Activated CD8-positive, alpha-beta memory T cell treated with anti-CD3 and anti-CD28 coated beads, Interleukin-2, amount 50 U/mL, for 1 hour (primary cell): Measurements from ENCODE around the gene AKAP1.
"Not testable (repeated sequence)": the region's sequence is repeated elsewhere in the genome, so short reads cannot be mapped to it uniquely, and the experiment has no call there.

Experiments
- DNase-seq: peaks from one replicate; pipeline ENCODE4 v3.0.0-alpha.2; 2020; ENCODE audit errors: extremely low read depth

AKAP1 gene

DNA sequence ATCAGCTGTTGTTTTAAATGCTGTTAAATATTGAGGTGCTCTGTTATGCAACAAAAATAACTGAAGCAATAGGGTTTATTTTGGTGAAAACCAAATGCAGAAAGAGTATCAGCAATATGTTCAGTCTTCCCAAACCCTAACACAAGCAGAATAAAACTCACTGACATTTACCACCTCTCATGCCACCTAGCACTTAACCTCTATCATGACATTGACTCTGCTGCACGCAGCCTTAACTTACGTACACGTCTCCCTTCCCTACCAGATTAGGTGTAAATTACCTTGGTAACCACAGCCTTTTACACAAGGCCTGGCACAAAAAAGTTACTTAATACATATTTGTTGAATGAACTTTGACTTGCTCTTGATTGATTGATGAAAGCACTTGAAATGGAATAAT lies 9.9 kb upstream of the AKAP1 start:
- no peak for DNase-seq

DNA sequence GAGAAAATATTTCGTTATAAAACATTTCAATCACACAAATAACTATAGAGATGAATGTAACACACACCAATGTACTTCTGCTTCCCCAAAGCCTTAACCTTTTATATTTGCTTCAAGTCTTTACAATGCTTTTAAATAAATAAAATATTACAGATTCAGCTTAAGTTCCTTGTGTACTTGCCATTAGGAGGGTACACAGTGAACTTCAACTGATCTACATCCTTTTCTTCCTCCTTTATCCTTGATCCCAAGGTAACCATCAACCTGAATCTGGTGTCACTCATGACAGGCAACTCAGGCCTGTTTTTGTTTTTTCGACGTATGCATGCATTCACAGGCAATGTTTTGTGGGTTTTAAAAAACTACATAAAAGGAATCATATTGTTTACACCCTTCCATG lies 9.3 kb upstream of the AKAP1 start:
- no peak for DNase-seq

DNA sequence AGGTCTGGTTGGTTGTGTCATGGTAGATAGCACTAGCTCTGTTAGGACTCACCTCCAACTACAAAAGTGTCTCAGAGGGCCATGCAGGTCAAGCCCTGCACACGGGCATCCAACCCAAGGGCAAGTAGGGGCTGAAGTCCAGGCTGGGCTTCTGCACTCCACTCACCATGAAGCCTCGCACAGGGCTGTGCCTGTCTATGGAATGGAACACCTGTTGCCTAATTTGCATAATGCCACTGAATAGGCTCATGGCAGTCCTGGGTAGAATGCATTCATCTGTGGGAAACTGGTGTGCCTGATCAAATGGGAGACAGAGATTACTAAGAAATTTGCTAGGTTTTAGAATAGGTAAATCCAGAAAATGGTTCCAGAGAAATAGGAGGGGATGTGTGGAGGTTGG lies 8.0 kb upstream of the AKAP1 start:
- no peak for DNase-seq

DNA sequence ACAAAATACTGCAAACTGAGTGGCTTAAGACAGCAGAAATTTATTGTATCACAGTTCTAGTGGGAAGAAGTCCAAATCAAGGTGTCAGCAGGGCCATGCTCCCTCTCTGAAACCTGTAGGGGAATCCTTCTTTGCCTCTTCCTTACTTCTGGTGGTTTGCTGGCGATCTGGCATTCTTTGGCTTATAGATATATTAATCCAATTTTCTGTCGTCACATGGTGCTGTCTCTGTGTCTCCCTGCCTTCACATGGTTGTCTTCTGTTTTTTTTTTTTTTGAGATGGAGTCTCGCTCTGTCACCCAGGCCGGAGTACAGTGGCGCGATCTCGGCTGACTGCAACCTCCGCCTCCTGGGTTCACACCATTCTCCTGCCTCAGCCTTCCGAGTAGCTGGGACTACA lies 6.8 kb upstream of the AKAP1 start:
- DNase-seq, result no peak

DNA sequence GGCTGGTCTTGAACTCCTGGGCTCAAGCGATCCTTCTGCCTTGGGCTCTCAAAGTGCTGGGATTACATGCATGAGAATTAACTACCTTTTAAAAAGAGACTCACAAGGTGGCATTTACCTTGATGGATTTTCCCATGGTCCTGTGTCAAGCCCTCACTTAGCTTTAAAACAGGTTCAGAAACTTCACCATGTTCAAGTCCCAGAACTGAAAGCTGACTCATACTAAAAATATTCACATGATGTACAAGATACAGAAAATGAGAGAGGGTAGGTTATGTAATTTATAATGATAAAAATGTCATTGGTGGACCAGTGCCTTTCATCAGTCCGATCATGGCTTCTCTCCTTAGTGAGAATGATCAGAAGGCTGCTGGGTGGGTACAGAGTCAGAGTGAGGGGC lies 4.3 kb upstream of the AKAP1 start:
- no peak for DNase-seq

DNA sequence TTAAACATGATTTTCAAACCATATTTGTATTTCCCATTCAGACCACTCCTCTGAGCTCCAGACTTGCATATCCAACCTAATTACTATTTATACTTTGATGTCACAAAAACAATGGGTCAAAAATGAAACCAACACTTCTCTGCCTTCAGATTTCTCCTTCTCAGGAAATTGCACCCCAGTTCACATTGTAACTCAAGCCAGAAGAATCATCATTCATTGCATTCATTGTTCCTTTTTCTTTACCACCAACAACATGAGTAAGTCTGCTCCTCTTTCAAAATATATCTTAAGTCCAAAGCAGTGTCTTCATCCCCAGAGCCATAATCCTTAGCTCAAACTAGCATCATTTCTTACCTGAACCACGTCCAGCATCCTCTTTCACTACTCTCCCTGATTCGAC lies 2.6 kb upstream of the AKAP1 start:
- no peak for DNase-seq

DNA sequence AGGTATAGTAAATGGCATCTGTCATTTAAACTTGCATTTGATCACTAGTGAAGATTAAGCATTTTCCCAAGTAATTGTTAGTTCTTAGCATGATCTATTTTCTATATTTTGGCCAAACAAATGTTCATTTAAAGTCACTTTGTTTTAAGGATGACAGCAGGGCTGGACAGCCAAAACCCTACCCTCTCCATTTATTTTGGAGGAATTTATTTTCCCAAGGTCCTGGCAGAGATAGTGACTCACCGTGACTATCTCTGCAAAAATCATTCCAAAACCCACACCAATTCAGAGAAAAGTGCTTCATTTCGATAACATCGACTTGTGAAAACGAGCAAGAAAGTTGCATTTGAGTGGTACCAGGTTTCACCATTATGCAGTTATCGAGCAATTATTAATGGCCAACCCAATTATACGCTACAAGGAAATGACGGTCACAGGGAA lies 665 bp upstream of the AKAP1 start:
- no peak for DNase-seq

DNA sequence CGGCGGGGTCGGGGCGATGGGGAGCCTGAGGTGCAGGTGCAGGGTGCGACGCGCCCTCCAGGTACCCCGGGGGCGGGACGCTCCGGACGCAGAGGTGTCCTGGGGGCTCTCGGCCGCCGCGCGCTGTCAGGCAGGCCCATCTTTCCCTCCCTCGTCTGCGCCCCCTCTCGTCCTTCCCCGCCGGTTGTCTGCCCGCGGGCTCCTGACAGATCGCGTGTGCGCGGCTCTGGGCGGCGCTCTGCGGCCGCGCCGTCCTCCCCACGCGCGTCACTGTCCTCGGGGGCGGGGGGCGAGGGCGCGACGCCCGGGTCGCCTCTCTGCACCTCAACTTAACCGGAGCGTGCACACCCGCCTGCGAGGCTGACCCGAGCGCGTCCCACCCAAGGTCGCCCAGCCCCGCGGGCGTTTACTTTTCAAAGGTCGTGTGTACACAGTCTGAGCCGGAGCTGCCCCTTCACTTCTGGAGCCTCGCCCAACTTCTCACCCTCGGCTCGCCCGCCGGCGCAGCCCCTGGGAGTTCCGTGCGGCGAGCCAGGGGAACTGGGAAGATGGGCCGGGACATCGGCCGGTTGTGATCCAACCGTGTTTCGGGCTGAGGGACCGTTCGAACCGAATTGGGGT lies 512 bp downstream of the AKAP1 start:
- DNase-seq, result no peak

DNA sequence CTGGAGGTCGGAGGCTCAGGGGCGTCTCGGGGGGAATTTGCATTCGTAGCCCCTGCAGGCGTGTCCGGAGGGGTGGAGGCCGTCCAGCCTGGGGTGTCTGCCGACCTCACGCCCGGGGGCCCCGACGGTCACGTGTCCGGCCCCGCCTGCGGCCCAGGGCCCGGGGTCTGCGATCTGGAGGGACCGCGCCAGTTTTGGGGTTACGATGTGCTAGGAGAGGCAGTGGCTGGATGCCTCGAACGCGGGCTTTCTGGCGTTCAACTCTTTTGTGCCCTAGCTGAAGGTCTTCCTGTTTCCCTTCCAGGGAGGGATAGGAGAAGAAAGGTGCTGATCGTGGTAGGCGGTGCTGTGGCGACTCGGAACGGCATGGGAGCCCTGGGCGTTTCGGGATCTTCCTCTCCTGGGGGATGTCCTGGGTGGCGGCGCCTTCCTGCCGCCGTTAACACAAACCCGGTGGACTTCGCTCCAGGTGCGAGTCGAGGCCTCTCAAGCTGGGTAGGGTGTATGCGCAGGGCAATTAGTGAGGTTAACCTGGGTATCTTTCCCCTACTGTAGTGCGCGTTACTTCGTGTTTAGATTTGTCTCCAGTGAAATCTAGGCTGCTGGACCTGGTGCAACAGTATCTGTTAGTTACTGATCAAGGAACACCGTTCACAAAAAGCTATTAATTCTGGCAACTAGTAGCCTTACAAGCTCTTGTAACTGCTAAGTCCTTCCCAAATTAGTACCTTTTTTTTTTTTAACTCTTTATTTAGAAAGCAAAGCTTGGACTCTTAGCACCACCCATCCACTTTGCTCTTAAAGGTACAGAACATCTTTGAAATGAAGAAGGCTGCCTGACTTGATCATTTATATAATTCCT lies 1.3 kb downstream of the AKAP1 start:
- DNase-seq, result no peak

DNA sequence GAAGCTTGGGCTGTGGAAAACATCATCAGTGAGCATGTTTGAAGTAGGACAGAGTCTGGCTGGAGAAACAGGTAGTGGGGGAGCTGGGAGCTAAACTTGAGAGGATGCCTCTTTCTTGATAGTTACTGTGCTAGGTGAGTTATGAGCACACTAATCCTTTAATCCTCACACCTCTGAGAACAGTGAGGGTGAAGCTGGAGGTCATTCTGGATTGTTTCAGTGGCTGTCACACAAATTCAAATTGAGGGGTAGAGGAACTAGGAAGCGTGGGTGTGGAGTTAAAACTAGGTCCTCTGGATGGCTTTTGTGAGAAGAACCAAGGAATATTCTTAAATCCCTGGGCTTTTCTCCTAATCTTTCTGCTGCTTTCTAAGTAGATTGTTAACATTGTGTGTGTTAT lies 3.3 kb downstream of the AKAP1 start:
- DNase-seq, result no peak

DNA sequence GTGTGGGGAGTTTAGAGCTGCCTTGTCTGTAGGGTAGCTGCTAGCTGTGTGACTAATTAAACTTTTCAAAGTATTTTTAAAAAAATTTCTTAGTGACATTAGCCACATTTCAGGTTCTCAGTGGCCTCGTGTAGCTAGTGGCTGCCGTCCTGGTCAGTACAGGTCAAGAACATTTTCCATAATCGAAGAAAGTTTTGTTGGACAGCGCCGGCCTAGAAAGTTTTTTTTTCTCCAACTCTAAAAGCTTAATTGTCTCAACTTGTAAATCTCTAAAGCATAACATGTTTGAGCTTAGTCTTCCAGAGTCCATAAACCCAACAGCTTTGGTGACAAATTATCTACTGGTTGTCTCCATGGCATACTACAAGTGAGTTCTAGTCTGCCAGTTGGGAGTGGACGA lies 4.3 kb downstream of the AKAP1 start:
- no peak for DNase-seq

DNA sequence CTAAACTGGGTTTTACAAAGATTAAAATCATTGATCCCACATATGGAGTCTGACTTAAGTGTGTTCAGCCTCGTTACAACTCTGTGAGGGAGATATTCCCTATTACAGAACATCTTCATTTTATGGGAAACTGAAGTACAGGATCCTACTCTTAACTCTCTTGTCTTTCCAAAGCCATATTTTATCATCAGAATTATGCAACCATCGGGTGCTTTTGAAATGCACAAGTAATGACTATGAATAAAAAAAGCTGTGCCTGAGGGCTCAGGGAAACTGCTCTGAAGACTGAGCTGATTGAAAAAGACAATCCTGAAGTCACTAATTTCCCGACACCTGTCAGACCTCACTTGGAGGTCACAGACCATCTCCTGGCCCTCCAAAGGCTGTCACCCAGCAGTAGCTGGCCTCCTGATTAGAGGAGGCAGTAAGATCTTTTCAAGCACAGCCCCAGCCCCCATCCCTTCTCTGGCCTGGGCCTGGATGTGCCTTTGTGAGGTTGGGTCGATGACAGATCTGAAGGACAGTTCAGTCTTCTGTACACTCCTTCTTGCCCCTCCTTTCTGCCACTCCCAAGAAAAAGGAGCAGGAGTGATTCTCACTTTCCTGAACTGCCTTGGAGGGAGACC lies 5.6 kb downstream of the AKAP1 start:
- DNase-seq, result no peak

DNA sequence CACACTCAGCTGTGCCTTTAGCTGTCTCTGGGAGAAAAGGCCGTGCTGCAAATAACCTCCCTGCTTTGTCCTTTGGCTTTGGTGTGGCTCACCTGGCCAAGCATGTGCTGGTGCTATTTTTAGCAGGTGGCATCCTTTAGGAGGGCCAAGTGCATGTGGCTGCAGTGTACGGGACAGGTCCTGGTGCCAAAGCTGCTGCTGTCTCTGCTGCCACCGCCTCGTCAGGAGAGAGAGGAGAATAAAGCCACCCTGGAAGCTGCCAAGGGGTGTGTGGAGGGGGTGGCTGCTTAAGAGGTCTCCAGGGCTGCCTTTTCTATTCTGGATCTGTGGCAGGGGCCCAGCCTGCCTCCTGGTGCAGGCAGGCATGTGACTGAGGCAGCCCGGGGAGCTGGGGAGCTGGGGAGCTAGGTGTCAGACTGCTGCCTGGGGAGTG lies 6.2 kb downstream of the AKAP1 start:
- DNase-seq, result no peak

DNA sequence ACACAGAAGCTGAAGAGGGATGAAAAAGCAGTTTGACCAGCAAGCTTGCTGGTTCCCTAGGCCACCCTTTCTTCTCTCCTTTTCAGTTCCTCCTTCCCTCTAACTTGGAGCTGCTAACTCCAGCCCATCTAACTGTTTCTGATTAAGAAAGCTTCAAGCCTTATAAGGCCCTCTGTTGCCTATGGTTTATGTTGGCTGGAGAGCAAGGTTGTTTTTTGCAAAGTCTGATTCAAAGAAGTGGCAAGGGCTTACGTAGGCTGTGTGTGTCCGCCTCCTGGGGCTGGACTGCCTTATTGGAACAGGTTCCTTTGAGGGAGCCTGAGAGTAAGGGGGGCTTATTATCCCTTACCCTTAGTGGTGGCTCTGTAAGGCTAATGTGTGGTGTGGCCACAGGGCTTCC lies 7.1 kb downstream of the AKAP1 start:
- DNase-seq, result no peak

DNA sequence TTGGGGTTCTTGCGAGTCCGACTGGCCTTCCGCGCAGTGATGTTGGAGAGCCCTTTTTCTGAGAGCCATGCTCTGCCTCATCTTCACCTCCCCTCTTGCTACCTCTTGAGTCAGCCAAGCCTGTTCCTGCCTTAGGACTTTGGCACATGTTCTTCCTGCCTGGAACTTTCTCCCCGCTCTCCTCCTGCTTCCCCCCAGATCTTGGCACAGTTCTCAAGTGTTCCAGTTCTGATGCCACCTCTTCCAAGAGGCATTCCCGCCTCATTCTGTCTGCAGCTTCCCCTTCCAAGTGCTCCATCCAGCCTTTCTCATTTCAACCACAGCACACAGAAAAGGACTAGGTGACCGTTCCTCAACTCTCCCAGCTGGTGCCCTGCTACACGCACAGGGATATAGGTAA lies 7.7 kb downstream of the AKAP1 start:
- no peak for DNase-seq

DNA sequence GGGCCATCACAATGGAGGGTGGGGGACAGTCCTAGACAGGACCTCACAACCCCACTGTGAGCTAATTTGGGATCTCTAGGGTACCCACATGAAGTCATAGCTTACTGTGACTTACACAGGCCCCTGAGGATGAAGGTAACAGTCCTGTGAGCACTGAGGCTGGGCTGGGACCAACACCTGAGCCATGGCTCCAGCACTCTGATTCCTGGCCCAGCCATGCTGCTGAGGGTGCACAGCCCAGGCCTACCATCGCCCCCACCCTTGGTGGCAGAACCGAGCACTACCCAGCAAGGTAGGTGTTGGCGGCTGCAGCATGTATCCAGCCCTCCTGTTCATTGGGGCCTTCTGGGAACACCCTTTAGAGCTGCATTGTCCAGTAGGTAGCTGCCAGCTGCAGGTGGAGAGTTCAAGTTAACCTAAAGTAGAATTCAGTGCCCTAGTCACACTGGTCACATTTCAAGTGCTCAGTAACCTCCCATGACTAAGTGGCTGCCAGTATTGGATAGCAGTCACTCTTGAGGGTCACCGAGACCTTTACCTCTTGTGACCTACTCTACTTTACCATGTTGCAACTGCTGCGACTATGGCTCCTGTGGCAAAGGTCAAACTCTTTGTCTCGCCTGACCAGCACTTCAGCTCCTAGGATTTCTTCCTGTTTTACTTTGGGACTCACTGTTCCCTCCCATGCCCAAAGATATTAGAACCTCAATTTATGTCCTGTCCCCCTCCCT lies 11.6 kb downstream of the AKAP1 start:
- no peak for DNase-seq

DNA sequence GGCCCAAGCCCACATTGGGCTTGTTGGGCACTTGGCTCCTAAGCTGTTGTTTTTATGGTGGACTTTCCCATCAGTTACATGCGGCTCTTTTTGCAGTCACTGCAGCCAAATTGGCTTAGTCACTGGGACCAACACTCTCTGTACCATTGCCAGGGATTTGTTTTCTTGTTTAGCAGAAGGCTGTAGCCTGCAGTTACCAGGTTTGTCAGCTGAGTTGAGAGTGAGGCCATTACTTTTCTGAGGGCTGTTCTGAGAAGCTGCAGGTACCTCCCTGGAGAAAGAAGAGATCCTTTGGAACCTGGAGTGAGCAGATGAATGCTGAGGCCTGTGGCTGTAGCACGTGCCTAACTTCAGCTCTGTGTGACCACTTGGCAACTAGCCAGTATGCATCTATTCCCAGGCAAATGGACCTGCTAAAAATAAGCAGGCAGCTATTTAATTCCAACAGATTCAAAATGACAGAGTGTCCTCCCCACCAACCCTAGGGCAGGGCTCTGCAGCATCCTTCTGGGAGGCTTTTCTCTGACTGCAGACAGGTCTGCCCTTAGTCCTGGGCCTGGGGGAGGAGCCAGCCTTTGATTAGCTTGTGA lies 12.9 kb downstream of the AKAP1 start:
- DNase-seq, result no peak

DNA sequence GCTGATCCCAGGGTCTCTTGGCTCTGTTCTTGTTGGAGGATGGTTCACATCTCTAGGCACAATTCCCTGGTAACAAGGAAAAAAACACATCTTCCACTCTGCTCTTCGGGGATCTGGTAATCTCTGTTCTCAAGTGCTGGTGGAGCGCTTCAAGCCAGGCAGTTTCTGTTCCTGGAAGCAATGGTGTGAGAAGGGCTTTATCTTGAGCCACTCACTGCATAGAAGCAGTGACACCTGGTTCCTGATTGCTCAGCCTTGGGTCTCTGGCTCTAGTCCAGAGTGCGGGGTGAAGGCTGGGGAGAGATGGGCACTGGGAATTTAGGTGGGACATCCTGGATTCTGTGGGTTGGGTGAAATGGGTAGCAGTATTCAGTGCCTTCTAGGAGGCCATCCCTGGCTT lies 14.1 kb downstream of the AKAP1 start:
- DNase-seq, result no peak

DNA sequence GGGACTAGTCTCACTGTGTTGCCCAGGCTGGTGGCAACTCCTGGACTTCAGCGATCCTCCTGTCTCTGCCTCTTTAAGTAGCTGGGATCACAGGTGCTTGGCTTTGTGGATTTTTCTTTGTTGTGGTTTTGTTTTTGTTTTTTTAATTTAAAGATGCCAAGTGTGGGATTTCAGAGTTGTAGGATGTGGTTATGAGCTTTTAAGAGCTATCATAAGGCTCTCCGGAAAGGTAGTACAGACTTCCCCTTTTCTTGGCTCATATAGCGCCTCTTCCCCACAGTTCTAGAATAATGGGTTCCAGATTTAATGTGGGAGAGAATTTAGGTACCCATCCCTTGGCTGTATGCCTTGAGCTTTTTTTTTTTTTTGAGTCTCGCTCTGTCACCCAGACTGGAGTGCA lies 17.1 kb downstream of the AKAP1 start:
- DNase-seq, result no peak

DNA sequence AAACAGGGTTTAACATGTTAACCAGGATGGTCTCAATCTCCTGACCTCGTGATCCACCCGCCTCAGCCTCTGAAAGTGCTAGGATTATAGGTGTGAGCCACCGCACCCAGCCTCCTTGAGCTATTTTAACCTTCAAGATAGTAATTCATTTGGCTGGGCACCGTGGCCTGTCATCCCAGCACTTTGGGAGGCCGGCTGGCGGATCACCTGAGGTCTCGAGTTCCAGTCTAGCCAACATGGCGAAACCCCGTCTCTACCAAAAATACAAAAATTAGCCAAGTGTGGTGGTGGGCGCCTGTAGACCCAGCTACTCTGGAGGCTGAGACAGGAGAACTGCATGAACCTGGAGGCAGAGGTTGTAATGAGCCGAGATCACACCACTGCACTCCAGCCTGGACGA lies 17.6 kb downstream of the AKAP1 start:
- not testable (repeated sequence) for DNase-seq

DNA sequence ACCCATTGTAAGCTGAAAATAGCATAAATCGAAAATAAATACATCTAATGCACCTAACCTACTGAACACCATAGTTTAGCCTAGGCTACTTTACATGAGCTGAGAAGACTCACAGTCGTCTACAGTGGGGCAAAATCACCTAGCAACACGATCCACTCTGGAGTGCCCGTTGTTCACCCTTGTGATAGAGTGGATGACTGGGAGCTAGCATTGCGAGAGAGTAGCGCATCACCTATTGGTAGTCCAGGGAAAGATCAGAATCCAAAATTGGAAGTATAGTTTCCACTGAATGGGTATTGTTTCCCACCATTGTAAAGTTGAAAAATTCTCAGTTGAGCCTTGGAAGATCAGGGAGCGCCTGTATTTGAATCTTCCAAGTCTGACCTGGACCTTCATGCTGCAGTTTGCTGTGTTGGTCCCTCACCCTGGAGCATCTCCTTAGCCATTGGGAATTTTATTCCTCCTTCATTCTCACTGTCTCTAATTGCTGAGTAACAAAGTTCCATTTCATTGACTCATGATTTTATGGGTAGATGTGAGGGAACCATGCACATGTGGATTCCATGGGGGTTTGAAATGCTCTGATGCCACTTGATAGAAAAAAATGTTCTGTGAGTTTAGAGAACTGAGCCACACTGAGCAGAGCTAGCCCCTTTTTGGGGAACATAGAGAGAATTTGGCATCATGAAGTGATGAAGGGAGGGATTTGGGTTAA lies 19.6 kb downstream of the AKAP1 start:
- DNase-seq, result no peak
